H1 (cell line): ENCODE measurements around the gene ZXDC. TPM values are rescaled to one million over a fixed set of nuclear protein-coding genes. Genes with fewer than 3 reads are reported as not detected.

ENCODE experiments used
- CTCF ChIA-PET: fragments of 300-600 bp; sonication (Branson Sonifier 250); formaldehyde crosslinking; loops from one replicate; lab custom pipeline; 2021; ENCODE audit not compliant: partially characterized antibody; lab: Charles Lee
- POLR2A ChIA-PET: fragments of 300-600 bp; sonication (Branson Sonifier 250); formaldehyde crosslinking; loops from one replicate; lab custom pipeline; 2021; ENCODE audit warnings: inconsistent platforms; ENCODE audit not compliant: partially characterized antibody; lab: Charles Lee
- DNase-seq, 2 experiments: peaks; one replicate each; pipeline versions ENCODE4 v3.0.0 to v3.0.0-alpha.2; 2010 to 2022; ENCODE audit warnings: low spot score in 2 of 2, low read depth in 1 of 2, mixed read lengths in 1 of 2
- FAIRE-seq: peaks from 2 replicates; lab custom pipeline; 2011; peaks lifted over from hg19 to GRCh38; lab: Jason Lieb, UNC
- H2AFZ ChIP-seq: 2 replicates; pipeline ENCODE4 v1.8.1; 2012; ENCODE audit warnings: low read length, inconsistent platforms
- H2AK5ac ChIP-seq: 2 replicates; pipeline ENCODE4 v1.6.1; 2013; ENCODE audit warnings: low read depth, low read length
- H2BK120ac ChIP-seq: replicated peaks from 2 replicates; pipeline ENCODE3; 2013; ENCODE audit warnings: low read depth, low read length, inconsistent platforms
- H2BK12ac ChIP-seq: 2 replicates; pipeline ENCODE4 v1.6.1; 2013; ENCODE audit warnings: low read depth, low read length
- H2BK15ac ChIP-seq: 2 replicates; pipeline ENCODE4 v1.6.1; 2013; ENCODE audit warnings: low read length
- H2BK20ac ChIP-seq: 2 replicates; pipeline ENCODE4 v1.6.1; 2013; ENCODE audit warnings: low read length
- H2BK5ac ChIP-seq: 2 replicates; pipeline ENCODE4 v1.6.1; 2013; ENCODE audit warnings: low read depth, low read length
- H3K14ac ChIP-seq: 2 replicates; pipeline ENCODE4 v1.6.1; 2013; ENCODE audit warnings: inconsistent platforms; ENCODE audit not compliant: insufficient read length
- H3K18ac ChIP-seq: 2 replicates; pipeline ENCODE4 v1.6.1; 2013; ENCODE audit warnings: low read length; ENCODE audit errors: extremely low read depth
- H3K23ac ChIP-seq: 2 replicates; pipeline ENCODE4 v1.6.1; 2013; ENCODE audit warnings: inconsistent platforms; ENCODE audit not compliant: insufficient read length
- H3K23me2 ChIP-seq: 2 replicates; pipeline ENCODE4 v1.6.1; 2013; ENCODE audit warnings: low read depth, low read length
- H3K27ac ChIP-seq: 2 replicates; pipeline ENCODE4 v1.6.1; 2011; ENCODE audit warnings: low read depth, low read length, inconsistent platforms
- H3K27me3 ChIP-seq, 4 experiments: replicated peaks in 1 of 4; 1 replicate in 1 of 4; 2 replicates in 3 of 4; pipeline versions ENCODE4 v1.6.1 to v1.8.1; 2011 to 2013; ENCODE audit warnings: low read length in 3 of 4, mild to moderate bottlenecking in 3 of 4, inconsistent platforms in 2 of 4, mixed read lengths in 2 of 4, moderate library complexity in 1 of 4; ENCODE audit not compliant: control insufficient read depth in 3 of 4, insufficient read depth in 3 of 4; ENCODE audit errors: extremely low read depth in 1 of 4
- H3K36me3 ChIP-seq, 4 experiments: 2 replicates each; pipeline versions ENCODE4 v1.6.1 to v1.8.1; 2011 to 2013; ENCODE audit warnings: mild to moderate bottlenecking in 4 of 4, low read length in 3 of 4, moderate library complexity in 2 of 4, control low read depth in 1 of 4, inconsistent platforms in 1 of 4; ENCODE audit not compliant: insufficient read depth in 4 of 4, control insufficient read depth in 2 of 4
- H3K4ac ChIP-seq: replicated peaks from 2 replicates; pipeline ENCODE3; 2013; ENCODE audit warnings: low read length, low read depth, mixed read lengths, inconsistent platforms; ENCODE audit not compliant: insufficient read length
- H3K4me1 ChIP-seq, 4 experiments: replicated peaks in 1 of 4; 1 replicate in 1 of 4; 2 replicates in 3 of 4; pipeline versions ENCODE4 v1.6.1 to v1.8.1; 2011 to 2013; ENCODE audit warnings: low read length in 3 of 4, inconsistent platforms in 2 of 4, mixed read lengths in 1 of 4; ENCODE audit not compliant: insufficient read depth in 4 of 4, control insufficient read depth in 3 of 4
- H3K4me2 ChIP-seq, 2 experiments: 2 replicates each; pipeline versions ENCODE4 v1.6.1 to v1.8.1; 2011 to 2013; ENCODE audit warnings: low read depth in 2 of 2, low read length in 2 of 2, control low read depth in 1 of 2, inconsistent platforms in 1 of 2, mild to moderate bottlenecking in 1 of 2; ENCODE audit not compliant: insufficient read depth in 1 of 2
- H3K4me3 ChIP-seq, 4 experiments: fragments of 200-600, 300-600 bp in 1 of 4; sonication (generic), shearing (Covaris generic), sonication (Bioruptor Twin) in 1 of 4; 2 replicates each; pipeline versions ENCODE4 v1.5.1 to v1.8.1; 2011 to 2016; ENCODE audit warnings: low read length in 4 of 4, low read depth in 3 of 4, control low read depth in 2 of 4, inconsistent platforms in 2 of 4, mild to moderate bottlenecking in 2 of 4, mixed read lengths in 1 of 4, moderate library complexity in 1 of 4; ENCODE audit not compliant: insufficient read depth in 2 of 4; ENCODE audit errors: extremely low read depth in 1 of 4
- H3K56ac ChIP-seq: replicated peaks from 2 replicates; pipeline ENCODE3; 2013; ENCODE audit warnings: low read depth, mild to moderate bottlenecking, mixed read lengths, low read length, inconsistent platforms; ENCODE audit not compliant: insufficient read length
- H3K79me1 ChIP-seq: 2 replicates; pipeline ENCODE4 v1.6.1; 2013; ENCODE audit warnings: low read depth, low read length, control low read depth
- H3K79me2 ChIP-seq, 2 experiments: 2 replicates each; pipeline versions ENCODE4 v1.6.1 to v1.8.1; 2012 to 2013; ENCODE audit warnings: low read length in 2 of 2, mild to moderate bottlenecking in 2 of 2, inconsistent platforms in 1 of 2; ENCODE audit not compliant: insufficient read depth in 2 of 2, control insufficient read depth in 1 of 2
- H3K9ac ChIP-seq, 4 experiments: replicated peaks in 1 of 4; 1 replicate in 1 of 4; 2 replicates in 3 of 4; pipeline versions ENCODE4 v1.6.1 to v1.8.1; 2011 to 2013; ENCODE audit warnings: low read depth in 3 of 4, low read length in 3 of 4, control low read depth in 2 of 4, mild to moderate bottlenecking in 2 of 4, moderate library complexity in 2 of 4, inconsistent platforms in 1 of 4; ENCODE audit errors: extremely low read depth in 1 of 4
- H3K9me3 ChIP-seq, 2 experiments: 2 replicates each; pipeline versions ENCODE4 v1.6.1 to v1.8.1; 2012 to 2013; ENCODE audit warnings: mild to moderate bottlenecking in 2 of 2, moderate library complexity in 2 of 2, control low read depth in 1 of 2, inconsistent platforms in 1 of 2, low read depth in 1 of 2, low read length in 1 of 2, mixed read lengths in 1 of 2; ENCODE audit not compliant: insufficient read depth in 2 of 2
- H4K20me1 ChIP-seq, 2 experiments: replicated peaks in 1 of 2; 2 replicates each; pipeline versions ENCODE3 to v1.8.1; 2011 to 2013; ENCODE audit warnings: inconsistent platforms in 2 of 2, low read length in 2 of 2, mild to moderate bottlenecking in 1 of 2; ENCODE audit not compliant: insufficient read depth in 2 of 2, control insufficient read depth in 1 of 2
- H4K5ac ChIP-seq: 2 replicates; pipeline ENCODE4 v1.6.1; 2013; ENCODE audit warnings: low read length, low read depth, mixed read lengths, inconsistent platforms; ENCODE audit not compliant: insufficient read length
- H4K8ac ChIP-seq: 2 replicates; pipeline ENCODE4 v1.8.0; 2013; ENCODE audit warnings: mild to moderate bottlenecking, moderate library complexity, low read length, inconsistent platforms; ENCODE audit not compliant: insufficient read depth; ENCODE audit errors: extremely low read depth
- H4K91ac ChIP-seq: replicated peaks from 2 replicates; pipeline ENCODE3; 2013; ENCODE audit warnings: low read length, mixed read lengths, inconsistent platforms; ENCODE audit not compliant: insufficient read length
- EZH2 ChIP-seq: fragments of 200-600 bp; sonication (generic); IDR thresholded peaks from 2 replicates; pipeline ENCODE4 v1.7.1; 2012; ENCODE audit warnings: low read depth, mild to moderate bottlenecking, moderate library complexity, low read length, inconsistent platforms; ENCODE audit not compliant: severe bottlenecking
- GABPA ChIP-seq: IDR thresholded peaks from 2 replicates; pipeline ENCODE4 v1.6.1; 2011; ENCODE audit warnings: mild to moderate bottlenecking, low read length, moderate library complexity, borderline replicate concordance; ENCODE audit not compliant: insufficient read depth
- MAFK ChIP-seq: IDR thresholded peaks from 2 replicates; pipeline ENCODE4 v1.6.1; 2012; ENCODE audit warnings: low read depth, mild to moderate bottlenecking, improper control_type of control experiment, low read length
- RBBP5 ChIP-seq: IDR thresholded peaks from 2 replicates; pipeline ENCODE4 v1.7.1; 2012; ENCODE audit warnings: low read depth, mild to moderate bottlenecking, inconsistent platforms, low read length, moderate library complexity, borderline replicate concordance
- SIRT6 ChIP-seq: IDR thresholded peaks from one replicate; pipeline ENCODE4 v1.7.1; 2012; ENCODE audit warnings: low read length, inconsistent platforms
- TEAD4 ChIP-seq: IDR thresholded peaks from 2 replicates; pipeline ENCODE4 v1.6.1; 2012; ENCODE audit warnings: low read depth, low read length, inconsistent platforms, mixed read lengths
- WGBS, 2 experiments: shearing (Covaris generic) in 1 of 2; methylation state at CpG; one replicate each; pipeline versions ENCODE4 v1.1.6 to v1.1.7; 2013 to 2015; ENCODE audit warnings: low lambda C conversion rate in 2 of 2, mixed read lengths in 2 of 2, inconsistent platforms in 1 of 2, low coverage in 1 of 2, missing lambda C conversion rate in 1 of 2; ENCODE audit not compliant: insufficient replicate concordance in 2 of 2, insufficient coverage in 1 of 2, insufficient read length in 1 of 2; ENCODE audit errors: extremely low coverage in 1 of 2, missing lambda C conversion rate in 1 of 2; 5-methylcytosine and 5-hydroxymethylcytosine counted together
- polyA plus RNA-seq, 7 experiments: library from polyadenylated mRNA; depleted of rRNA in 3 of 7; stranded (reverse) in 5 of 7; unstranded in 2 of 7; fragments of >200 nt in 5 of 7; fragments of 200-250 nt in 2 of 7; gene quantifications; 1 replicate in 5 of 7; 2 replicates in 1 of 7; 4 replicates in 1 of 7; pipeline versions ENCODE4 v1.2.1 to v1.2.3, GENCODE V29; 2011 to 2013; ENCODE audit warnings: missing spikeins in 2 of 7, mixed read lengths in 2 of 7
- total RNA-seq: library from RNA; stranded (reverse); fragmentation: NEBNext Ultra II Directional; extraction: Animal tissue kit (Norgen Biotek cat#: 25700); gene quantifications from 2 replicates; pipeline ENCODE4 v1.2.1, GENCODE V29; 2021

ZXDC gene
- total and polyA plus RNA-seq, 2 of the 8 experiments (the other 6 are each of a cell fraction or from before 2014, with no cell fraction given), result 12.7 to 24.3 TPM

DNA sequence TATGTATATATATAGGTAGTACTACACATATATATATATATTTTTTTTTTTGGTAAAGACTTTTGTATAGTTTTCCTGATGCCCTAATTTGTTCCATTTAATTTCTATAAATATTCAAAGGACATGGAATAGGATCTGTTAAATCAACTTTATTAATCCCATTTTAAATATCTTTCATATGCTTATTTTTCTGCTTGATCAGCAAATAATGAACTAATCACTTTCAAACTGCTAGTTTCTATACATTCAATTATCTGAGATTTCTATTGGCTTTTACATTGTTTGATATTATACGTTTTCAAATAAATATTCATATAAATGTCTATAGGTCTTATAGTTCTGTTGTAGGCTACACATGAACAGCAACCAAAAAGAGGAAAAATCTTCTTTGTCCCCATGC, 21.7 kb downstream of the ZXDC start:
- Histone ChIP-seq H3K79me1 (peaks cover 6% of the 10 kb centered on the region; the same call in 1 of the 2 replicates), H3K18ac (no peak overlapping the region), H3K4me2 (no peak overlapping the region), H4K8ac (no peak overlapping the region), H4K20me1 (peaks cover 0 to 11% of the 10 kb centered on the region in 2 experiments), H3K23ac (no peak overlapping the region), H3K27me3 (no peaks in the 10 kb centered on the region), H4K91ac (no peak overlapping the region), H3K36me3 (peaks cover 2 to 34% (median 10%) of the 10 kb centered on the region in 4 experiments; a peak in 7 of 8 replicates), H3K4me3 (no peak overlapping the region), H3K9ac (no peak overlapping the region), H3K14ac (no peak overlapping the region), H2BK5ac (no peak overlapping the region), H3K4ac (no peak overlapping the region), H2BK20ac (no peak overlapping the region), H3K9me3 (no peaks in the 10 kb centered on the region), H3K56ac (no peak overlapping the region), H2AFZ (no peak overlapping the region), H3K79me2 (no peaks in the 10 kb centered on the region; a peak in 2 of 4 replicates), H2BK120ac (no peak overlapping the region), H4K5ac (no peak overlapping the region), H2AK5ac (no peak overlapping the region), H2BK15ac (no peak overlapping the region), H2BK12ac (no peak overlapping the region), H3K27ac (no peak overlapping the region), H3K23me2 (no peaks in the 10 kb centered on the region), H3K4me1 (no peaks in the 10 kb centered on the region; a peak in 1 of 7 replicates)
- TF ChIP-seq MAFK (peak; percentile 80; the same call in 1 of the 2 replicates), SIRT6 (no peak), GABPA (no peak), RBBP5 (no peak), TEAD4 (no peak), EZH2 (no peak)
- FAIRE-seq (no peak), DNase-seq (no peak)
- POLR2A ChIA-PET, result interaction anchor here (1.6 kb wide), 2 partner anchors 12 to 17 kb away, joined by 3 to 8 read pairs; no protein-coding TSS in a partner anchor
- CTCF ChIA-PET, result no interaction called here
- 77% methylated on average over 1 of the region's 1 CpG; no CpG with 5 or more reads in 1 of the 2 experiments for WGBS, 2 experiments
